Kidney (tissue), 22 donors: Measurements from ENCODE around the gene GTF2I. TPM values are rescaled to one million over a fixed set of nuclear protein-coding genes. Genes with fewer than 3 reads are reported as not detected.

Experiments used
- DNase-seq, 5 donors: peaks; one replicate each; pipeline ENCODE4 v3.0.0-alpha.2; 2013 to 2020
- FAIRE-seq: peaks from 2 replicates; lab custom pipeline; 2012; peaks lifted over from hg19 to GRCh38; lab: Jason Lieb, UNC
- H3K27ac ChIP-seq, 2 donors: one replicate each; pipeline ENCODE4 v1.7.0; 2013; ENCODE audit warnings: low read depth in 2 of 2, low read length in 2 of 2, inconsistent platforms in 1 of 2
- H3K27me3 ChIP-seq: one replicate; pipeline ENCODE4 v1.7.1; 2013; ENCODE audit warnings: low read length, inconsistent platforms; ENCODE audit not compliant: control insufficient read depth, insufficient read depth
- H3K36me3 ChIP-seq, 3 donors: one replicate each; pipeline versions ENCODE4 v1.7.0 to v1.7.1; 2013; ENCODE audit warnings: low read length in 3 of 3, control low read depth in 1 of 3, inconsistent platforms in 1 of 3; ENCODE audit not compliant: insufficient read depth in 3 of 3, control insufficient read depth in 2 of 3
- H3K4me1 ChIP-seq, 3 donors: one replicate each; pipeline versions ENCODE4 v1.7.0 to v1.7.1; 2013; ENCODE audit warnings: low read length in 3 of 3, inconsistent platforms in 1 of 3, low read depth in 1 of 3; ENCODE audit not compliant: control insufficient read depth in 2 of 3, insufficient read depth in 2 of 3
- H3K4me3 ChIP-seq, 3 donors: one replicate each; pipeline versions ENCODE4 v1.7.0 to v1.8.1; 2013; ENCODE audit warnings: low read length in 3 of 3, control low read depth in 1 of 3, inconsistent platforms in 1 of 3
- H3K9ac ChIP-seq, 3 donors: one replicate each; pipeline versions ENCODE4 v1.7.0 to v1.7.1; 2013; ENCODE audit warnings: low read length in 3 of 3, control low read depth in 1 of 3, inconsistent platforms in 1 of 3
- H3K9me3 ChIP-seq, 3 donors: one replicate each; pipeline versions ENCODE4 v1.7.0 to v1.7.1; 2013; ENCODE audit warnings: low read length in 3 of 3, control low read depth in 1 of 3, inconsistent platforms in 1 of 3; ENCODE audit not compliant: control insufficient read depth in 2 of 3, insufficient read depth in 1 of 3
- intact Hi-C: fragments of 100-400 bp; cut with DNase I; formaldehyde crosslinking; loops from one replicate; pipeline ENCODE4 v1.11.1; 2022
- long read RNA-seq, 10 donors: library from polyadenylated mRNA in 1 of 10; unstranded in 1 of 10; transcript quantifications; one replicate each; pipeline ENCODE4 v2.0.0 and lab custom pipeline, GENCODE V29; 2021 to 2026
- polyA plus RNA-seq: library from polyadenylated mRNA; stranded (reverse); fragments of 350-450 nt; fragmentation: Illumina TruSeq; extraction: RNeasy Lipid Tissue Mini Kit (QIAGEN cat#74804); gene quantifications from one replicate; pipeline ENCODE4 v1.2.3, GENCODE V29; 2014; ENCODE audit warnings: low read depth, low replicate concordance; ENCODE audit not compliant: insufficient read depth
- total RNA-seq: library from RNA; stranded (reverse); fragmentation: NEBNext Ultra II Directional; extraction: Animal tissue kit (Norgen Biotek cat#: 25700); gene quantifications from one replicate; pipeline ENCODE4 v1.2.1, GENCODE V29; 2021
- TF ChIP-seq, protein P1 (sequence below): IDR thresholded peaks from 3 replicates; pipeline ENCODE4 v1.5.1; 2012; ENCODE audit warnings: mild to moderate bottlenecking, moderate library complexity, borderline replicate concordance; ENCODE audit not compliant: insufficient read depth; ENCODE audit errors: extremely low read depth
- donor health status: control.
- donor health status: control.
- donor health status: control.
- donor health status: control.
- donor health status: control.
- donor health status: DM: yes; HTN: yes; CAD: no.
- donor health status: Normal renal cell carcinoma (clear cell type).

GTF2I gene
- total RNA-seq (241 TPM), polyA plus RNA-seq (31.8 TPM)
- long read RNA-seq, donor 1, full-length matches to known transcripts: 20 of 38 reads
- long read RNA-seq, donor 1, partial matches to known transcripts: 18 of 38 reads
- long read RNA-seq, donor 1, other reads (novel, unspliced or antisense): 0 of 38 reads
- long read RNA-seq, donor 2, full-length matches to known transcripts: 18 of 30 reads
- long read RNA-seq, donor 2, partial matches to known transcripts: 12 of 30 reads
- long read RNA-seq, donor 2, other reads (novel, unspliced or antisense): 0 of 30 reads
- long read RNA-seq, donor 3, full-length matches to known transcripts: 21 of 56 reads
- long read RNA-seq, donor 3, partial matches to known transcripts: 35 of 56 reads
- long read RNA-seq, donor 3, other reads (novel, unspliced or antisense): 0 of 56 reads
- long read RNA-seq, donor 4, full-length matches to known transcripts: 25 of 48 reads
- long read RNA-seq, donor 4, partial matches to known transcripts: 23 of 48 reads
- long read RNA-seq, donor 4, other reads (novel, unspliced or antisense): 0 of 48 reads
- long read RNA-seq, donor 5: 0 reads
- long read RNA-seq, donor 6, partial matches to known transcripts: 33 of 35 reads
- long read RNA-seq, donor 6, other reads (novel, unspliced or antisense): 0 of 35 reads
- long read RNA-seq, donor 7, full-length matches to known transcripts: 9 of 107 reads
- long read RNA-seq, donor 7, partial matches to known transcripts: 83 of 107 reads
- long read RNA-seq, donor 7, other reads (novel, unspliced or antisense): 15 of 107 reads
- long read RNA-seq, donor 8, full-length matches to known transcripts: 16 of 94 reads
- long read RNA-seq, donor 8, partial matches to known transcripts: 78 of 94 reads
- long read RNA-seq, donor 8, other reads (novel, unspliced or antisense): 0 of 94 reads
- long read RNA-seq, donor 9, full-length matches to known transcripts: 8 of 13 reads
- long read RNA-seq, donor 9, partial matches to known transcripts: 5 of 13 reads
- long read RNA-seq, donor 9, other reads (novel, unspliced or antisense): 0 of 13 reads
- long read RNA-seq, donor 10, full-length matches to known transcripts: 18 of 97 reads
- long read RNA-seq, donor 10, partial matches to known transcripts: 79 of 97 reads
- long read RNA-seq, donor 10, other reads (novel, unspliced or antisense): 0 of 97 reads

DNA sequence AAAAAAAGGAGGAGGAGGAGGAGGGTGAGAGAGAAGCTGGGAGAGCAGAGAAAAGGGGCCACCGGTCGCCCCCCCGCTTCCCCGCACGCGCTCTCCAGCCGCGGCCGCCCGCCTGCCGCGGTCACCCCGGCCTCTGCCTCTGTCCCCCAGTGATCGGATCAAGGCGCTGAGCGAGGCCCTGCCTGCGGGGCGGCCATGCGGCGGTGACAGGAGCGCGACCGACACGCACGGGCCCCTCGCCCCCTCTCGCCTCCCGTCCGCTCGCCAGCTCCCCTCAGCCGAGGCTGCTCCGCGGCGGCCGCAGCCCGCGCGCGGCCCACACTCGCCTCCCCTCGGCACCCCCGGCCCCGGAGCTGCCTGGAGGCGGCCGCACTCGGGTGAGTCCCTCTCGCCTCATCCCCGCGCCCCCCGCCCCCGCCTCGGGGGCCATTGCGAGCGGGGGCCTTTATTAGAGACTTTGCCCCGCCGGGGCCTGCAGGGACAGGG is at the start of gene GTF2I:
Gene GTF2I, plus strand, starts transcription at position 27 of the 486 bp plus-strand sequence. CDS start 31,411 bp downstream, outside the sequence.
- Histone ChIP-seq H3K4me1 (peaks cover 3 to 11% (median 4%) of the 10 kb centered on the region in 3 donors), H3K36me3 (no peaks in the 10 kb centered on the region), H3K9ac (peak within 1 kb of the TSS; percentile 50 to 91 (median 82)), H3K27ac (peak within 1 kb of the TSS; percentile 95 to 98), H3K4me3 (peak within 1 kb of the TSS; percentile 64 to 88 (median 82)), H3K9me3 (no peaks in the 10 kb centered on the region), H3K27me3 (no peaks in the 10 kb centered on the region)
- DNase-seq (no peak), FAIRE-seq (no peak)
- TF ChIP-seq, protein P1, sequence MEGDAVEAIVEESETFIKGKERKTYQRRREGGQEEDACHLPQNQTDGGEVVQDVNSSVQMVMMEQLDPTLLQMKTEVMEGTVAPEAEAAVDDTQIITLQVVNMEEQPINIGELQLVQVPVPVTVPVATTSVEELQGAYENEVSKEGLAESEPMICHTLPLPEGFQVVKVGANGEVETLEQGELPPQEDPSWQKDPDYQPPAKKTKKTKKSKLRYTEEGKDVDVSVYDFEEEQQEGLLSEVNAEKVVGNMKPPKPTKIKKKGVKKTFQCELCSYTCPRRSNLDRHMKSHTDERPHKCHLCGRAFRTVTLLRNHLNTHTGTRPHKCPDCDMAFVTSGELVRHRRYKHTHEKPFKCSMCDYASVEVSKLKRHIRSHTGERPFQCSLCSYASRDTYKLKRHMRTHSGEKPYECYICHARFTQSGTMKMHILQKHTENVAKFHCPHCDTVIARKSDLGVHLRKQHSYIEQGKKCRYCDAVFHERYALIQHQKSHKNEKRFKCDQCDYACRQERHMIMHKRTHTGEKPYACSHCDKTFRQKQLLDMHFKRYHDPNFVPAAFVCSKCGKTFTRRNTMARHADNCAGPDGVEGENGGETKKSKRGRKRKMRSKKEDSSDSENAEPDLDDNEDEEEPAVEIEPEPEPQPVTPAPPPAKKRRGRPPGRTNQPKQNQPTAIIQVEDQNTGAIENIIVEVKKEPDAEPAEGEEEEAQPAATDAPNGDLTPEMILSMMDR: no peak
- intact Hi-C loops: no loop called here

DNA sequence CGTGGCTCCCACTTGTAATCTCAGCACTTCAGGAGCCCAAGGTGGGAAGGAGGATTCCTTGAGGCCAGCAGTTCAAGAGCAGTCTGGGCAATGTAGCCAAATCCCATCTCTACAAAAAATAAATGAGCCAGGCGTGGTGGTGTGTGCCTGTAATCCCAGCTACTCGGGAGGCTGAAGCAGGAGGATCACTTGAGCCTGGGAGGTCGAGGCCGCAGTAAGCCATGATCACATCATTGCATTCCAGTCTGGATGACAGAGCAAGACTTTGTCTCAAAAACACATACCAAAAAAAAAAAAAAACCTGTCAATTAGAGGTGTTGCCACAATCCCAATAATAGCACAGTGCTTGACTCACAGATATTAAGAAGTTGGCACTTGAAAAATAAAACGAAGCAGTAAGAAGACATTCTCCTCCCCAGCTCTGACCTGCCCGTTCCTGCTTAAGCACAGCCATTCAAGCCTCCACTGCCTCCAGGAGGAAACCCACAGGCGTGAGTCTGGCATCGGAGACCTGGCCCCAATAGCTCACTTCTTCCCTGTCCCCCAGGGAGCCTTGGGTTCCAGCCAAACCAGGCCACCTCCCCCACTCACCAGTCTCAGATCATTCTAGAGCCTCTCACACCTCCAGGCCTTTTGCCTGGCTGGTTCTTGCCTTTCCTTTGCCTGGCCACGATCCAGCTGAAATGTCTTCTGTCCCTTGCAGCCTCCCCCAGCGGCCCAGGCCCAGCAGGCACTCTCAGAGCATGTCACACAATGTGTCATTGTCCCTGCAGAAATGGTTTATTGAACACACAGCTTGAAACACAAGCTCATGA is 45.3 kb upstream of the GTF2I start:
- TF ChIP-seq, protein P1: no peak
- Histone ChIP-seq H3K9ac (no peak overlapping the region), H3K4me1 (no peaks in the 10 kb centered on the region), H3K27ac (no peak overlapping the region), H3K9me3 (no peaks in the 10 kb centered on the region), H3K36me3 (no peaks in the 10 kb centered on the region), H3K4me3 (no peak overlapping the region), H3K27me3 (no peaks in the 10 kb centered on the region)
- peak in 4 of 5 donors; percentile 39 to 85 (median 53) for DNase-seq
- intact Hi-C loops: no loop called here
- FAIRE-seq: no peak
